Upper lobe of left lung (tissue), 6 donors: ENCODE results near the gene SKA1. TPM values are rescaled to one million over a fixed set of nuclear protein-coding genes. Genes with fewer than 3 reads are reported as not detected.

Source experiments
- ATAC-seq, 2 donors: fragments of 200-7000 bp; cut with Tn5 transposase; one replicate each; pipeline ENCODE4 v1.9.1; 2022; ENCODE audit warnings: mild to moderate bottlenecking in 2 of 2, moderate library complexity in 2 of 2; ENCODE audit not compliant: low FRiP score in 2 of 2
- DNase-seq, 2 donors: peaks; one replicate each; pipeline ENCODE4 v3.0.0-alpha.2; 2019 to 2020
- H3K27ac ChIP-seq, 4 donors: fragments of 200-600 bp; sonication (generic); one replicate each; pipeline ENCODE4 v1.5.1; 2016 to 2019
- H3K27me3 ChIP-seq, 4 donors: fragments of 200-600 bp; sonication (generic); one replicate each; pipeline ENCODE4 v1.5.1; 2017 to 2019
- H3K36me3 ChIP-seq, 4 donors: fragments of 200-600 bp; sonication (generic); one replicate each; pipeline ENCODE4 v1.5.1; 2016 to 2019
- H3K4me1 ChIP-seq, 4 donors: fragments of 200-600 bp; sonication (generic); one replicate each; pipeline ENCODE4 v1.5.1; 2018 to 2019
- H3K4me3 ChIP-seq, 4 donors: fragments of 200-600 bp; sonication (generic); one replicate each; pipeline ENCODE4 v1.5.1; 2017 to 2019; ENCODE audit warnings: mild to moderate bottlenecking in 2 of 4, moderate library complexity in 1 of 4
- H3K9me3 ChIP-seq, 4 donors: fragments of 200-600 bp; sonication (generic); one replicate each; pipeline ENCODE4 v1.5.1; 2018 to 2019
- CTCF ChIP-seq, 6 experiments: fragments of 450-650 bp in 4 of 6; fragments of 200-600 bp in 2 of 6; sonication (generic) in 2 of 6; IDR thresholded peaks; one replicate each; pipeline ENCODE4 v1.5.1; 2016 to 2019; ENCODE audit warnings: antibody characterized with exemption in 6 of 6
- EP300 ChIP-seq, 4 donors: sonication (generic); formaldehyde crosslinking; IDR thresholded peaks; one replicate each; pipeline ENCODE4 v1.5.1; 2017; ENCODE audit warnings: antibody characterized with exemption in 4 of 4, control low read depth in 2 of 4
- POLR2A ChIP-seq, 4 donors: fragments of 450-650 bp; IDR thresholded peaks; one replicate each; pipeline ENCODE4 v1.5.1; 2016 to 2017; ENCODE audit warnings: antibody characterized with exemption in 4 of 4, mild to moderate bottlenecking in 2 of 4
- POLR2AphosphoS5 ChIP-seq, 2 donors: sonication (generic); formaldehyde crosslinking; IDR thresholded peaks; one replicate each; pipeline ENCODE4 v1.5.1; 2017; ENCODE audit warnings: antibody characterized with exemption in 2 of 2
- WGBS, 2 donors: methylation state at CpG; one replicate each; pipeline ENCODE4 v1.1.5; 2017 to 2018; 5-methylcytosine and 5-hydroxymethylcytosine counted together
- total RNA-seq, 6 donors: library from RNA; depleted of rRNA in 4 of 6; stranded (reverse); fragments of >200 nt in 4 of 6; gene quantifications; one replicate each; pipeline versions ENCODE4 v1.1.0 to v1.2.1, GENCODE V29; 2016 to 2021
- donor health status: DM: no; HTN: no; CAD: no; lungs with moderate emphysema.
- donor health status: DM: no; HTN: yes; CAD: no; lungs with severe emphysema.

Gene SKA1
- total RNA-seq, 6 donors from 2014 or later, result 0.46 to 2.5 (median 1.1) TPM; not detected in 2

- peak in 1 of 2 donors; percentile 59 for ATAC-seq
- DNase-seq, result no peak
- no peaks in the 10 kb centered on the region for H3K4me1 ChIP-seq
- H3K27me3 ChIP-seq, result peaks cover 0 to 2% (median 0%) of the 10 kb centered on the region in 4 donors
- 57 to 69% methylated on average over 2 of the region's 2 CpGs for WGBS, 2 donors
- H3K4me3 ChIP-seq, result no peak overlapping the region
- no peak overlapping the region for H3K27ac ChIP-seq
- no peaks in the 10 kb centered on the region for H3K36me3 ChIP-seq
- H3K9me3 ChIP-seq, result no peaks in the 10 kb centered on the region
- TF ChIP-seq POLR2A (IDR thresholded peaks at IDR 0.05) (no peak), POLR2AphosphoS5 (IDR thresholded peaks at IDR 0.05) (no peak), EP300 (IDR thresholded peaks at IDR 0.05) (no peak), CTCF (IDR thresholded peaks at IDR 0.05) (no peak)
These were observed 33.4 kb upstream of the SKA1 start for GRCh38 chr18:50341443-50341842.

GRCh38 chr18:50350699-50351098, 24.1 kb upstream of the SKA1 start:
- TF ChIP-seq CTCF (IDR thresholded peaks at IDR 0.05) (no peak), POLR2A (IDR thresholded peaks at IDR 0.05) (no peak), EP300 (IDR thresholded peaks at IDR 0.05) (no peak), POLR2AphosphoS5 (IDR thresholded peaks at IDR 0.05) (no peak)
- H3K36me3 ChIP-seq, result no peaks in the 10 kb centered on the region
- no peak overlapping the region for H3K4me3 ChIP-seq
- 83 to 87% methylated on average over 2 of the region's 2 CpGs for WGBS, 2 donors
- DNase-seq (no peak), ATAC-seq (no peak)
- no peaks in the 10 kb centered on the region for H3K4me1 ChIP-seq
- peaks cover 0 to 3% (median 0%) of the 10 kb centered on the region in 4 donors for H3K27me3 ChIP-seq
- no peaks in the 10 kb centered on the region for H3K9me3 ChIP-seq
- no peak overlapping the region for H3K27ac ChIP-seq

- WGBS, 2 donors, result 24 to 26% methylated on average over 4 of the region's 4 CpGs
- no peak for TF ChIP-seq POLR2AphosphoS5 (IDR thresholded peaks at IDR 0.05)
- TF ChIP-seq EP300 (IDR thresholded peaks at IDR 0.05), result no peak
- TF ChIP-seq POLR2A (IDR thresholded peaks at IDR 0.05), result no peak
- TF ChIP-seq CTCF (IDR thresholded peaks at IDR 0.05), result no peak
- H3K4me3 ChIP-seq, result no peak overlapping the region
- no peaks in the 10 kb centered on the region for H3K36me3 ChIP-seq
- no peak for DNase-seq
- no peaks in the 10 kb centered on the region for H3K27me3 ChIP-seq
- peaks cover 0 to 3% (median 0%) of the 10 kb centered on the region in 4 donors for H3K4me1 ChIP-seq
- ATAC-seq, result peak; percentile 61 to 73
- H3K9me3 ChIP-seq, result no peaks in the 10 kb centered on the region
- H3K27ac ChIP-seq, result no peak overlapping the region
These were observed 18.6 kb upstream of the SKA1 start for GRCh38 chr18:50356036-50356945.

- Histone ChIP-seq H3K4me3 (no peak overlapping the region), H3K27me3 (no peaks in the 10 kb centered on the region), H3K4me1 (peaks cover 0 to 3% (median 0%) of the 10 kb centered on the region in 4 donors), H3K36me3 (no peaks in the 10 kb centered on the region), H3K9me3 (no peaks in the 10 kb centered on the region), H3K27ac (no peak overlapping the region)
- no peak for ATAC-seq
- 0 to 36% methylated on average over 1 of the region's 1 CpG for WGBS, 2 donors
- TF ChIP-seq POLR2A (IDR thresholded peaks at IDR 0.05) (no peak), EP300 (IDR thresholded peaks at IDR 0.05) (no peak), CTCF (IDR thresholded peaks at IDR 0.05) (no peak), POLR2AphosphoS5 (IDR thresholded peaks at IDR 0.05) (no peak)
- DNase-seq, result no peak
These were observed 16.0 kb upstream of the SKA1 start for GRCh38 chr18:50358844-50359243.
